Measurements from ENCODE around the gene ALDH1A3.

GRCh38 chr15:100942656-100943425 lies 63.2 kb downstream of the ALDH1A3 start:
- TF ChIP-seq POLR2A (IDR thresholded peaks at IDR 0.05; ENCODE audit: low read length) (no peak), GATA1 (IDR thresholded peaks at IDR 0.05; ENCODE audit: low read depth, low read length) (no peak)

Data from erythroblast (primary cell).